CD4-positive, CD25-positive, alpha-beta regulatory T cell (primary cell): Measurements from ENCODE around the gene EPHB6. TPM values are rescaled to one million over a fixed set of nuclear protein-coding genes. Genes with fewer than 3 reads are reported as not detected.

Experiments
- ATAC-seq, 2 donors: fragments of 150-1000 bp; cut with Tn5 transposase; one replicate each; pipeline ENCODE4 v1.10.0; 2021; ENCODE audit warnings: low read depth in 2 of 2, moderate number of reproducible peaks in 2 of 2, moderate library complexity in 1 of 2
- DNase-seq, 3 donors: peaks; one replicate each; pipeline versions ENCODE4 v3.0.0 to v3.0.0-alpha.2; 2012 to 2022; ENCODE audit warnings: mixed read lengths in 1 of 3
- H3K27ac ChIP-seq: one replicate; pipeline ENCODE4 v1.7.0; 2013; ENCODE audit warnings: mild to moderate bottlenecking, low read length; ENCODE audit not compliant: insufficient read depth, poor library complexity, severe bottlenecking
- H3K27me3 ChIP-seq: one replicate; pipeline ENCODE4 v1.7.0; 2013; ENCODE audit warnings: low read length; ENCODE audit not compliant: control insufficient read depth, insufficient read depth
- H3K36me3 ChIP-seq: one replicate; pipeline ENCODE4 v1.7.0; 2013; ENCODE audit warnings: mild to moderate bottlenecking, low read length, moderate library complexity; ENCODE audit not compliant: control insufficient read depth, insufficient read depth
- H3K4me1 ChIP-seq: 2 replicates; pipeline ENCODE4 v1.7.0; 2013; ENCODE audit warnings: mild to moderate bottlenecking, low read length; ENCODE audit not compliant: insufficient read depth, control insufficient read depth, poor library complexity, severe bottlenecking
- H3K4me3 ChIP-seq: one replicate; pipeline ENCODE4 v1.7.0; 2013; ENCODE audit warnings: low read depth, mild to moderate bottlenecking, low read length, moderate library complexity
- H3K9me3 ChIP-seq, 2 experiments: 1 replicate in 1 of 2; 2 replicates in 1 of 2; pipeline ENCODE4 v1.7.0; 2013; ENCODE audit warnings: low read length in 2 of 2, mild to moderate bottlenecking in 1 of 2, moderate library complexity in 1 of 2; ENCODE audit not compliant: control insufficient read depth in 2 of 2
- H3K27ac Mint-ChIP-seq, 3 donors: one replicate each; pipeline ENCODE4 v1.8.0; 2020 to 2022; ENCODE audit warnings: mild to moderate bottlenecking in 3 of 3, mixed read lengths in 3 of 3, moderate library complexity in 2 of 3
- H3K27me3 Mint-ChIP-seq: one replicate; pipeline ENCODE4 v1.8.0; 2022; ENCODE audit warnings: mild to moderate bottlenecking, mixed read lengths
- H3K36me3 Mint-ChIP-seq: one replicate; pipeline ENCODE4 v1.8.0; 2020; ENCODE audit warnings: mixed read lengths
- H3K4me1 Mint-ChIP-seq, 4 donors: one replicate each; pipeline ENCODE4 v1.8.0; 2020 to 2022; ENCODE audit warnings: mixed read lengths in 4 of 4, mild to moderate bottlenecking in 1 of 4
- H3K4me3 Mint-ChIP-seq, 4 donors: one replicate each; pipeline ENCODE4 v1.8.0; 2020 to 2022; ENCODE audit warnings: mild to moderate bottlenecking in 4 of 4, mixed read lengths in 4 of 4, moderate library complexity in 3 of 4
- H3K9me3 Mint-ChIP-seq, 7 donors: one replicate each; pipeline ENCODE4 v1.8.0; 2020 to 2022; ENCODE audit warnings: mixed read lengths in 7 of 7, mild to moderate bottlenecking in 3 of 7, moderate library complexity in 2 of 7
- polyA plus RNA-seq, 4 donors: library from polyadenylated mRNA; unstranded; fragments of 300-500 nt; fragmentation: Illumina TruSeq; gene quantifications; one replicate each; pipeline ENCODE4 v1.2.3, GENCODE V29; 2021
- total RNA-seq: library from RNA; stranded (reverse); gene quantifications from one replicate; pipeline ENCODE4 v1.2.3, GENCODE V29; 2022

Gene EPHB6
- total and polyA plus RNA-seq, 5 donors from 2014 or later, result 22.4 to 58.0 (median 29.7) TPM

DNA sequence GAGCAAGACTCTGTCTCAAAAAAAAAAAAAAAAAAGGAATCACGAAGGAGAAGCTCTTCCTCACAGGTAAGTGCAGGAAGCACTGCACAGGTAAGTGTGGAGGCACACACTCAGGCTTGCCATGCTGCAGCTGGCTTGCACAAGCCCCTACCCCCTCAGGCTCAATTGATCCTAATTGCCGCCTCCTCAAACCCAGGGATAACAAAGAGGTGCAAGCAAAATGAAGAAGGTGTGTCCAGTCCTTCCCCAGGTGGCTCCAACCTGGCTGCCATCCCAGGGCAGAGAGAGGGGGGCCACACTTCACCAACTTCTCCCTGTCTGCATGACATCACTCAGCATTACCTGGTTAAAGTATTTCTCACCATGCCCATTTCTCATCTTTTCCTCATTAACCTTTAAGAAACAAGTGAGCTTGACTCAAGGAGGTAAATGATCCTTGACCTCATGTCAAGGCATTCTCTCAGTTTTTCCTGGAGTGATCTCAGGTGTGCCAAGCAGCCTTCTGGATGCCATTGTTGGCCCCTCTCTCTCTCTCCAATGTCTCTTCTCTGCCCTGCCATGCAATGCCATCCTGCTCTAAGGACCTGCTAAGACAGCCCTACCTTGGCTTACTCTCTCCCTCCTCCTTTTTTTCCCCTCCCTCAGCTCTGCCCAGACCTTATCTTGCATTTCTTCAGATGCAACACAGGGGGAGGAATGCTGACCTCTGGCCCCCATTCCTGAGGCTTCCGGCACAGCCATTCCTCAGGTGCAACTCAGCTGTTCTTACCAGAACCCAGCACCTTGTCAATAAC is 43.7 kb downstream of the EPHB6 start:
- Mint-ChIP-seq H3K27ac (no peak overlapping the region), H3K4me3 (no peak overlapping the region), H3K36me3 (no peaks in the 10 kb centered on the region), H3K27me3 (peaks cover 34% of the 10 kb centered on the region), H3K4me1 (peaks cover 0 to 2% (median 0%) of the 10 kb centered on the region in 4 donors), H3K9me3 (peaks cover 0 to 10% (median 0%) of the 10 kb centered on the region in 7 donors)
- Histone ChIP-seq H3K27ac (no peak overlapping the region), H3K9me3 (no peaks in the 10 kb centered on the region), H3K4me3 (no peak overlapping the region), H3K4me1 (no peaks in the 10 kb centered on the region), H3K36me3 (no peaks in the 10 kb centered on the region), H3K27me3 (no peaks in the 10 kb centered on the region)
- ATAC-seq, result no peak
- no peak for DNase-seq

DNA sequence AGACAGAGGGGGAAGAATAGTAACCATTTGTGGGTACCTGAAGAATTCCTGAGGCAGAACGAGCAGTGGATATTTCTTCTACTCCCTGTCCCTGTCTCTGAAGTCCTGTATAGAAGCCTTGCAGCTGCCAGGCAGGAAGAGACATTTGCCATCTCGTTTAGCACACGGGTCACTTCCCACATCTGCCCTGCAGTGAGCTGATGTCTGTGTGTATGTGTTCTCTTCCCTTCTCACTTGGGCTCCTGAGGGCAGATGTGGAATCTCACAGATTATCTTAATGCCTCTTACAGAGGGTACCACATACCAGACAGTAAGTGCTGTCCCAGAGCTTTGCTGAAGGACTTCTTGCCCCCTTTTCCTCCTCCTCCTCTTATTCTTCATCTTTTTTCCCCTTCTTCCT is 44.8 kb downstream of the EPHB6 start:
- Mint-ChIP-seq H3K9me3 (peaks cover 0 to 10% (median 0%) of the 10 kb centered on the region in 7 donors), H3K36me3 (no peaks in the 10 kb centered on the region), H3K4me3 (no peak overlapping the region), H3K27ac (no peak overlapping the region), H3K4me1 (peaks cover 0 to 2% (median 0%) of the 10 kb centered on the region in 4 donors), H3K27me3 (peaks cover 34% of the 10 kb centered on the region)
- DNase-seq (no peak), ATAC-seq (no peak)
- Histone ChIP-seq H3K4me3 (no peak overlapping the region), H3K27ac (no peak overlapping the region), H3K4me1 (no peaks in the 10 kb centered on the region), H3K9me3 (peaks cover 5 to 6% of the 10 kb centered on the region in 2 experiments), H3K27me3 (no peaks in the 10 kb centered on the region), H3K36me3 (no peaks in the 10 kb centered on the region)

DNA sequence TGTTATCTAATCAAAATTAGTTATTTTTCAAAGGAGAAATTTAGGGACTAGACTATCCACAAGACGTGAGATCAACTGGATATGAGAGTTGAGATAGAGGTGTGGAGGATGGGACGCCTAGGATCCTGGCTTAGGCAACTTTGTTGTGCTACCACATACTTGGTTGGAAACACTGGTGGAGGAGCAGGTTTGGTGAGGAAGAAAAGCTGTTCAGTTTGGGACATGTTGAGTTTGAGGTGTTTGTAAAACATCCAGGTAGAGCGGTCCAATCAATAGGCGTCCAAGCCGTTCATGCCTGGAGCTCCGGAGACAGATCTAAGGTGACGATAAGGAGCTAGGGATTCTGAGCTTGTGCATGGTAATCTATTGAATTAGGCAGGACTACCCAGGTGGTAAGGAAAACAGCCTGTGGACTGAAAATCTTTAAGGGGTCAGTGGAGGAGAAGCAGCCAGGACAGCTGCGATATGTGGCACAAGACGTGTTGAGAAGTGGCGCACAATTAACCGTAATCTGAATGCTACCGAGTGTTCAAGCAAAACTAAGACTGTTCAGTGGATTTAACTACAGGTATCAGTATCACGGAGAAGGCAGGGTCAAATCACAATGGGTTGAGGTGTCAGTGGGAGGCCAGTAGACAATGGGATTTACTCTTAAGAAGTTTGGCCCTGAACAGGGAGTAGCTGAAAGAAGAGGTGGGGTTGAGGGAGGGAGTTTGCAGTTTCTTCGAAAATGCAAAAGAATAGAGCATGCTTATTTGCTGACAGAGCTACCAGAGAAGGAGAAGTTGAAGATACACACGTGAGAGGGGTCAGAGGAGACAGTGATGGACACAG is 46.8 kb downstream of the EPHB6 start:
- ATAC-seq, result no peak
- Mint-ChIP-seq H3K27me3 (peaks cover 24% of the 10 kb centered on the region), H3K9me3 (peaks cover 0 to 12% (median 0%) of the 10 kb centered on the region in 7 donors), H3K4me1 (peaks cover 0 to 2% (median 0%) of the 10 kb centered on the region in 4 donors), H3K27ac (no peak overlapping the region), H3K36me3 (no peaks in the 10 kb centered on the region), H3K4me3 (no peak overlapping the region)
- H3K4me3 ChIP-seq, result no peak overlapping the region
- no peaks in the 10 kb centered on the region for H3K27me3 ChIP-seq
- H3K9me3 ChIP-seq, result peaks cover 6 to 8% of the 10 kb centered on the region in 2 experiments
- DNase-seq, result no peak
- H3K4me1 ChIP-seq, result no peaks in the 10 kb centered on the region
- no peak overlapping the region for H3K27ac ChIP-seq
- no peaks in the 10 kb centered on the region for H3K36me3 ChIP-seq

GRCh38 chr7:142904128-142904527 is 49.3 kb downstream of the EPHB6 start:
- Mint-ChIP-seq H3K36me3 (no peaks in the 10 kb centered on the region), H3K27me3 (peaks cover 27% of the 10 kb centered on the region), H3K9me3 (peaks cover 0 to 11% (median 0%) of the 10 kb centered on the region in 7 donors), H3K4me1 (peaks cover 0 to 4% (median 0%) of the 10 kb centered on the region in 4 donors), H3K4me3 (no peak overlapping the region), H3K27ac (no peak overlapping the region)
- Histone ChIP-seq H3K27me3 (peaks cover 3% of the 10 kb centered on the region), H3K4me3 (no peak overlapping the region), H3K36me3 (no peaks in the 10 kb centered on the region), H3K4me1 (no peaks in the 10 kb centered on the region), H3K27ac (no peak overlapping the region), H3K9me3 (peaks cover 6 to 8% of the 10 kb centered on the region in 2 experiments)
- DNase-seq, result no peak
- no peak for ATAC-seq

GRCh38 chr7:142905759-142906158 is 50.9 kb downstream of the EPHB6 start:
- H3K4me1 Mint-ChIP-seq, result peaks cover 0 to 4% (median 0%) of the 10 kb centered on the region in 4 donors
- H3K27me3 Mint-ChIP-seq, result peaks cover 26% of the 10 kb centered on the region
- Histone ChIP-seq H3K4me1 (no peaks in the 10 kb centered on the region), H3K36me3 (no peaks in the 10 kb centered on the region), H3K27me3 (peaks cover 7% of the 10 kb centered on the region), H3K9me3 (peaks cover 6 to 8% of the 10 kb centered on the region in 2 experiments), H3K4me3 (no peak overlapping the region), H3K27ac (no peak overlapping the region)
- no peak overlapping the region for H3K4me3 Mint-ChIP-seq
- no peaks in the 10 kb centered on the region for H3K36me3 Mint-ChIP-seq
- no peak overlapping the region for H3K27ac Mint-ChIP-seq
- peaks cover 0 to 11% (median 0%) of the 10 kb centered on the region in 7 donors for H3K9me3 Mint-ChIP-seq
- no peak for ATAC-seq
- no peak for DNase-seq

DNA sequence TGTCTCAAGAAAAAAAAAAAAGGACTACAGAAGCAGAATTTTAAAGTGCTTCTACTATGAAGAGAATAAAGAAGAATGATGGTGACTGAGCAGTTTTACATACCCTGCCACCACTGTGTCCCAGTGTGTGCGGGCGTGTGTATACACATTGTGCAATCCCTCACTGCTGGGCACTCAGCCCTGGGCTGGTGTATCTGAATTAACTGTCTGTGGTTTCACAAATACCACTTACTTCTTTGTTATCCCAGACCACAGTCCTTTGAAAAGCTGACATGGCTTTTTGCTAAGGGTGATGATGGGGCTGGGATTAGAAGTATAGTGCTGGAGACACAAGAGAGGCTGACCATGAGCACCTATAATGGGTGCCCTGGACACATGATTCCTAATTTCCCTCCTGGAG is 51.8 kb downstream of the EPHB6 start:
- Histone ChIP-seq H3K36me3 (no peaks in the 10 kb centered on the region), H3K9me3 (peaks cover 6 to 8% of the 10 kb centered on the region in 2 experiments), H3K4me3 (no peak overlapping the region), H3K4me1 (no peaks in the 10 kb centered on the region), H3K27ac (no peak overlapping the region), H3K27me3 (peaks cover 7% of the 10 kb centered on the region)
- Mint-ChIP-seq H3K27ac (no peak overlapping the region), H3K4me1 (peaks cover 0 to 4% (median 0%) of the 10 kb centered on the region in 4 donors), H3K4me3 (no peak overlapping the region), H3K27me3 (peaks cover 28% of the 10 kb centered on the region), H3K36me3 (no peaks in the 10 kb centered on the region), H3K9me3 (peaks cover 0 to 11% (median 0%) of the 10 kb centered on the region in 7 donors)
- ATAC-seq (no peak), DNase-seq (no peak)

DNA sequence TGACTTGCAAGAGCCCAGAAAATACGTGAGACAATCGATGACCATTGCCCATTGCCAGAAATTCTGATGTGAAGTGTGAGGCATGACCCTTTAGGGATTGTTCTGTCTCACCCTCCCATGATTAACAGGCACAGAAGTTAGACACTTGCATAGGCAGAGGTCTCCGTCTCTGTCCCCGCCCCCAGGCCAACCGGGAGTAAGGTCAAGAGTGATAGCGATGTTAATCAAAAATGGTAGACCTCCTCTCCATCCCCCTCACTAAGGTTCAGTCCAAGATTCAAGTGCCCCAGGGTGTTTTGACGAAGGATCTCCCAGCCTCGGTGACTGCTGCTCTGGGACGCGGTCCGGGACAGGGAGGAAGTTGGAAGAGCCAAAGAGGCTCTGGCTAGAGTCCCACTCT is 53.4 kb downstream of the EPHB6 start:
- Histone ChIP-seq H3K27ac (no peak overlapping the region), H3K27me3 (peaks cover 9% of the 10 kb centered on the region), H3K9me3 (peaks cover 6 to 8% of the 10 kb centered on the region in 2 experiments), H3K4me1 (no peaks in the 10 kb centered on the region), H3K4me3 (no peak overlapping the region), H3K36me3 (no peaks in the 10 kb centered on the region)
- no peak for DNase-seq
- Mint-ChIP-seq H3K27me3 (peaks cover 25% of the 10 kb centered on the region), H3K27ac (no peak overlapping the region), H3K4me3 (no peak overlapping the region), H3K4me1 (peaks cover 0 to 2% (median 0%) of the 10 kb centered on the region in 4 donors), H3K36me3 (no peaks in the 10 kb centered on the region), H3K9me3 (peaks cover 0 to 3% (median 0%) of the 10 kb centered on the region in 7 donors)
- ATAC-seq, result no peak
